Tracheal epithelial cell (primary cell): ENCODE data around the gene OR11H1. TPM values are rescaled to one million over a fixed set of nuclear protein-coding genes. Genes with fewer than 3 reads are reported as not detected.

Experiments
- total RNA-seq: library from RNA; depleted of rRNA; stranded (reverse); fragments of >200 nt; gene quantifications from 2 replicates; pipeline ENCODE4 v1.2.1, GENCODE V29; 2014

The OR11H1 gene, protein sequence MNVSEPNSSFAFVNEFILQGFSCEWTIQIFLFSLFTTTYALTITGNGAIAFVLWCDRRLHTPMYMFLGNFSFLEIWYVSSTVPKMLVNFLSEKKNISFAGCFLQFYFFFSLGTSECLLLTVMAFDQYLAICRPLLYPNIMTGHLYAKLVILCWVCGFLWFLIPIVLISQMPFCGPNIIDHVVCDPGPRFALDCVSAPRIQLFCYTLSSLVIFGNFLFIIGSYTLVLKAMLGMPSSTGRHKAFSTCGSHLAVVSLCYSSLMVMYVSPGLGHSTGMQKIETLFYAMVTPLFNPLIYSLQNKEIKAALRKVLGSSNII
- not detected in 2 replicates for total RNA-seq

DNA sequence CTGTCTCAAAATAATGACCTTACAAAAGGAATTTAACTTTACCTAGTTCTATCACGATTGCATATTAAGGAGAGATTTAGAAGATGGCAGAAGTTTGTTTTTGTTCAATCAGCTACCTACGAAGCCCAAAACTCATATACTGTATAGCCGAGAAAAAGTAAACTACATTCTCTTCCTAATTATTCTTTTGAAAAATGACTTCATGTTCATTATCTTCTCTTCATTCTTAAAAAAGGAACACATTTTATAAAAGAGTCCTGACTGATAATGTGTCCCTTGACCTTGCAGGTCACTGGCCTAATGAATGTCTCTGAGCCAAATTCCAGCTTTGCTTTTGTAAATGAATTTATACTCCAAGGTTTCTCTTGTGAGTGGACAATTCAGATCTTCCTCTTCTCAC is at the start of gene OR11H1:
Gene OR11H1 (plus strand): TSS at position 301 of the 400 bp plus-strand sequence. CDS start 0 bp downstream, at position 301.

Other genes with a start within 250 kb of the OR11H1 start
- gene POTEH, start 161.8 kb downstream of the OR11H1 start, total RNA-seq: not detected in 2 replicates